Activated naive CD4-positive, alpha-beta T cell (primary cell): ENCODE results near the gene FUT2.
"Not testable (repeated sequence)": the region's sequence is repeated elsewhere in the genome, so short reads cannot be mapped to it uniquely, and the experiment has no call there.

Experiments
- DNase-seq, 4 experiments: peaks; one replicate each; lab custom pipeline; 2025; lab: John Stamatoyannopoulos, UW

FUT2 gene

GRCh38 chr19:48695743-48696352 is at the start of gene FUT2:
Gene FUT2 (plus strand): TSS chr19:48695971. CDS start chr19:48702957, 6,986 bp downstream.
- DNase-seq, result no peak

GRCh38 chr19:48646001-48646721 is 49.6 kb upstream of the FUT2 start, which contains the start of gene CA11:
Gene CA11 (minus strand): TSS chr19:48646187. CDS start chr19:48645632, 555 bp downstream.
- DNase-seq, result peak; percentile 73 to 88 (median 82)

GRCh38 chr19:48646722-48647216 is 49.0 kb upstream of the FUT2 start:
- DNase-seq, result no peak

GRCh38 chr19:48648134-48648533 is 47.6 kb upstream of the FUT2 start:
- DNase-seq, result no peak

- no peak for DNase-seq
These were observed 44.6 kb upstream of the FUT2 start for GRCh38 chr19:48650974-48651682.

GRCh38 chr19:48651683-48652048 is 44.1 kb upstream of the FUT2 start:
- no peak for DNase-seq

- no peak for DNase-seq
These were observed 41.3 kb upstream of the FUT2 start for GRCh38 chr19:48654299-48655059.

- DNase-seq, result no peak
These were observed 38.8 kb upstream of the FUT2 start for GRCh38 chr19:48656840-48657474.

- not testable (repeated sequence) for DNase-seq
These were observed 37.9 kb upstream of the FUT2 start for GRCh38 chr19:48657828-48658227.

- DNase-seq, result no peak
These were observed 37.3 kb upstream of the FUT2 start for GRCh38 chr19:48658483-48658882.

GRCh38 chr19:48659768-48660167 is 36.0 kb upstream of the FUT2 start:
- DNase-seq, result no peak

GRCh38 chr19:48660852-48661710 is 34.7 kb upstream of the FUT2 start:
- DNase-seq, result peak; percentile 33 to 65 (median 54)

GRCh38 chr19:48661711-48662090 is 34.1 kb upstream of the FUT2 start:
- no peak for DNase-seq

GRCh38 chr19:48663667-48664066 is 32.1 kb upstream of the FUT2 start:
- DNase-seq, result no peak

GRCh38 chr19:48664476-48664875 is 31.3 kb upstream of the FUT2 start:
- DNase-seq, result no peak

- DNase-seq, result no peak
These were observed 30.0 kb upstream of the FUT2 start for GRCh38 chr19:48665786-48666185.

GRCh38 chr19:48668332-48668731 is 27.4 kb upstream of the FUT2 start:
- no peak for DNase-seq

GRCh38 chr19:48668761-48669160 is 27.0 kb upstream of the FUT2 start:
- no peak for DNase-seq

- no peak for DNase-seq
These were observed 25.7 kb upstream of the FUT2 start for GRCh38 chr19:48669903-48670668.
